Stimulated activated CD4-positive, alpha-beta T cell treated with anti-CD3 and anti-CD28 coated beads, TNF-alpha, amount 100 ng/mL, for 4 hours (primary cell): ENCODE measurements around the gene LMO1.

Experiments
- DNase-seq, 3 experiments: peaks; one replicate each; pipeline ENCODE4 v3.0.0-alpha.2; 2020; ENCODE audit warnings: low read depth in 3 of 3

LMO1 gene

GRCh38 chr11:8263109-8263768 is 439 bp downstream of the LMO1 start:
- DNase-seq: no peak

GRCh38 chr11:8262552-8263108 is 1.0 kb downstream of the LMO1 start:
- DNase-seq: no peak

- no peak for DNase-seq
Observed at GRCh38 chr11:8261921-8262551, 1.6 kb downstream of the LMO1 start.

GRCh38 chr11:8261291-8261690 is 2.4 kb downstream of the LMO1 start:
- DNase-seq: no peak

- DNase-seq: no peak
Observed at GRCh38 chr11:8260202-8260966, 3.3 kb downstream of the LMO1 start.

- DNase-seq: no peak
Observed at GRCh38 chr11:8259306-8259959, 4.2 kb downstream of the LMO1 start.

- DNase-seq: no peak
Observed at GRCh38 chr11:8258784-8259183, 4.9 kb downstream of the LMO1 start.

GRCh38 chr11:8258289-8258688 is 5.4 kb downstream of the LMO1 start:
- no peak for DNase-seq

- DNase-seq: no peak
Observed at GRCh38 chr11:8257003-8257664, 6.5 kb downstream of the LMO1 start.

GRCh38 chr11:8256271-8257002 is 7.2 kb downstream of the LMO1 start:
- no peak for DNase-seq

GRCh38 chr11:8253566-8253965 is 10.1 kb downstream of the LMO1 start:
- DNase-seq: no peak

- no peak for DNase-seq
Observed at GRCh38 chr11:8252946-8253345, 10.7 kb downstream of the LMO1 start.

- no peak for DNase-seq
Observed at GRCh38 chr11:8252388-8252787, 11.3 kb downstream of the LMO1 start.

GRCh38 chr11:8251616-8252295 is 11.9 kb downstream of the LMO1 start:
- DNase-seq: no peak

- DNase-seq: no peak
Observed at GRCh38 chr11:8250981-8251615, 12.6 kb downstream of the LMO1 start.

GRCh38 chr11:8250434-8250833 is 13.2 kb downstream of the LMO1 start:
- no peak for DNase-seq

GRCh38 chr11:8249482-8249881 is 14.2 kb downstream of the LMO1 start:
- no peak for DNase-seq

- DNase-seq: no peak
Observed at GRCh38 chr11:8248786-8249185, 14.9 kb downstream of the LMO1 start.

- no peak for DNase-seq
Observed at GRCh38 chr11:8247312-8247711, 16.4 kb downstream of the LMO1 start.

GRCh38 chr11:8243458-8243857 is 20.2 kb downstream of the LMO1 start:
- no peak for DNase-seq
